B cell (primary cell): ENCODE results near the gene ASB17.

Experiments used
- CTCF ChIP-seq: fragments of 200-600 bp; IDR thresholded peaks from one replicate; pipeline ENCODE4 v1.8.0; 2022; ENCODE audit warnings: antibody characterized with exemption, mild to moderate bottlenecking
- EZH2 ChIP-seq: IDR thresholded peaks from 2 replicates; pipeline ENCODE4 v1.6.1; 2012; ENCODE audit warnings: borderline replicate concordance, low read depth, mild to moderate bottlenecking, moderate library complexity, low read length; ENCODE audit not compliant: insufficient read depth, poor library complexity, severe bottlenecking

GRCh38 chr1:75967719-75968118 is 35.5 kb upstream of the ASB17 start:
- TF ChIP-seq CTCF (no peak), EZH2 (no peak)
